Panc1 (cell line): ENCODE measurements around the gene SEMA5B. TPM values are rescaled to one million over a fixed set of nuclear protein-coding genes. Genes with fewer than 3 reads are reported as not detected.

Experiments used
- ATAC-seq: fragments of 200-7000 bp; cut with Tn5 transposase; 2 replicates; pipeline ENCODE4 v1.9.1; 2020; ENCODE audit warnings: mild to moderate bottlenecking, moderate library complexity
- BruUV-seq: library from RNA; stranded (reverse); fragments of 400-500 nt; replicated peaks from 2 replicates; lab custom pipeline; 2021; lab: Mats Ljungman, UMichigan
- CTCF ChIA-PET: fragments of 300-600 bp; sonication (Branson Sonifier 250); formaldehyde crosslinking; loops from one replicate; lab custom pipeline; 2022; ENCODE audit warnings: antibody characterized with exemption; lab: Charles Lee
- POLR2A ChIA-PET: fragments of 300-600 bp; sonication (Branson Sonifier 250); formaldehyde crosslinking; loops from one replicate; lab custom pipeline; 2022; ENCODE audit warnings: antibody characterized with exemption; lab: Charles Lee
- DNase-seq: peaks from one replicate; pipeline ENCODE4 v3.0.0-alpha.2; 2010; ENCODE audit warnings: low read depth, low spot score
- H3K27ac ChIP-seq: 2 replicates; pipeline ENCODE4 v1.5.1; 2011; ENCODE audit warnings: mild to moderate bottlenecking, low read length, inconsistent platforms
- H3K27me3 ChIP-seq: fragments of 200-500 bp; sonication (Bioruptor generic); 2 replicates; pipeline ENCODE4 v1.6.0; 2014; ENCODE audit warnings: low read length, inconsistent platforms; ENCODE audit not compliant: control insufficient read depth, insufficient read depth
- H3K36me3 ChIP-seq: fragments of 200-500 bp; sonication (Bioruptor generic); 2 replicates; pipeline ENCODE4 v1.5.1; 2014; ENCODE audit warnings: inconsistent platforms, mild to moderate bottlenecking, low read length, moderate library complexity; ENCODE audit not compliant: control insufficient read depth, insufficient read depth
- H3K4me1 ChIP-seq: 2 replicates; pipeline ENCODE4 v1.5.1; 2011; ENCODE audit warnings: inconsistent platforms, mild to moderate bottlenecking, low read length, moderate library complexity; ENCODE audit not compliant: control insufficient read depth, insufficient read depth
- H3K4me3 ChIP-seq, 2 experiments: 2 replicates each; pipeline ENCODE4 v1.5.1; 2011 to 2012; ENCODE audit warnings: low read depth in 2 of 2, low read length in 2 of 2, mild to moderate bottlenecking in 2 of 2, inconsistent platforms in 1 of 2, moderate library complexity in 1 of 2
- H3K9me3 ChIP-seq: fragments of 200-500 bp; sonication (Bioruptor generic); 2 replicates; pipeline ENCODE4 v1.5.1; 2014; ENCODE audit warnings: low read depth, mild to moderate bottlenecking, inconsistent platforms, low read length, moderate library complexity; ENCODE audit not compliant: control insufficient read depth, insufficient read depth
- CTCF ChIP-seq: fragments of 450-650 bp; IDR thresholded peaks from 2 replicates; pipeline ENCODE4 v1.5.1; 2017; ENCODE audit warnings: mild to moderate bottlenecking
- POLR2AphosphoS5 ChIP-seq: IDR thresholded peaks from 2 replicates; pipeline ENCODE4 v1.6.1; 2012; ENCODE audit warnings: mild to moderate bottlenecking, low read depth, low read length, moderate library complexity
- REST ChIP-seq, 2 experiments: IDR thresholded peaks; 2 replicates each; pipeline ENCODE4 v1.6.1; 2011 to 2012; ENCODE audit warnings: low read depth in 2 of 2, control low read depth in 1 of 2, low read length in 1 of 2, mild to moderate bottlenecking in 1 of 2, moderate library complexity in 1 of 2; ENCODE audit not compliant: insufficient read depth in 1 of 2
- SIN3A ChIP-seq: IDR thresholded peaks from 2 replicates; pipeline ENCODE4 v1.6.1; 2012; ENCODE audit warnings: low read depth, mild to moderate bottlenecking, low read length, moderate library complexity, borderline replicate concordance; ENCODE audit not compliant: insufficient read depth
- TCF7L2 ChIP-seq: IDR thresholded peaks from 2 replicates; pipeline ENCODE4 v1.6.1; 2011; ENCODE audit warnings: mild to moderate bottlenecking, low read depth, low read length, inconsistent platforms
- in situ Hi-C: cut with HindIII; loops from 2 replicates; pipeline ENCODE4 v1.10.0; 2016; ENCODE audit warnings: low sequenced_read_pairs, low pct_unique_long_range_greater_than_20kb
- intact Hi-C: fragments of 100-400 bp; cut with micrococcal nuclease; formaldehyde crosslinking; loops from one replicate; pipeline ENCODE4 v1.10.0; 2022; ENCODE audit not compliant: unreplicated experiment
- total RNA-seq: library from RNA; stranded (reverse); gene quantifications from one replicate; pipeline ENCODE4 v1.2.1, GENCODE V29; 2021; ENCODE audit not compliant: unreplicated experiment

The SEMA5B gene
- total RNA-seq, 1 experiment from 2014 or later = 1.2 TPM

DNA sequence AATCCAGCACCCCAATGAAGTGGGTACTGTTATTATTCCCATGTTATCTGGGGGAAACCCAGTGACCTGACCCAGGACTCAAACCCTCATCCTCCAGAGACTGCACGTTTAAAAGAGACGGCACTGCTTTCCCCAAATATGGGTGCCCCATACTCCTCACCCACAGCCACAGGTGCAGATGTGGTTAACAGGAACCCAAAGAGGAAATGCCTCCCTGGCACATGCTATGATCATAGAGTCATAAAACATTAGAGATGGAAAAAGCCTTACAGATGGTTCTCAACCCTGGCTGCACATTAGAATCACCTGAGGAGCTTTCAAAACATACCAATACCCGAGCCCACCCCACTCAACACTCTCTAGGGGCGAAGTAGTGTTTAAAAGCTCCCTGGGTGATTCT is 111.5 kb downstream of the SEMA5B start:
- TF ChIP-seq CTCF = no peak
- no peak for TF ChIP-seq REST (IDR thresholded peaks at IDR 0.05; ENCODE audit: insufficient read depth in 1 of 2, low read depth in 2 of 2, low read length in 1 of 2)
- TF ChIP-seq POLR2AphosphoS5 = no peak
- no peak for TF ChIP-seq SIN3A
- TF ChIP-seq TCF7L2 = no peak
- Histone ChIP-seq H3K9me3 (no peaks in the 10 kb centered on the region), H3K27ac (no peak overlapping the region), H3K4me1 (no peaks in the 10 kb centered on the region), H3K36me3 (no peaks in the 10 kb centered on the region), H3K4me3 (no peak overlapping the region), H3K27me3 (peaks cover 13% of the 10 kb centered on the region)
- no TSS peak for BruUV-seq
- in situ Hi-C loops (no loop called here), intact Hi-C loops (no loop called here)
- ATAC-seq = no peak
- no peak for DNase-seq
- ChIA-PET CTCF (no interaction called here), POLR2A (no interaction called here)

GRCh38 chr3:122915300-122916055 is 112.1 kb downstream of the SEMA5B start:
- in situ Hi-C loops = no loop called here
- ATAC-seq = no peak
- CTCF ChIA-PET = no interaction called here
- TF ChIP-seq TCF7L2 (no peak), POLR2AphosphoS5 (no peak), CTCF (no peak), REST (IDR thresholded peaks at IDR 0.05; ENCODE audit: insufficient read depth in 1 of 2, low read depth in 2 of 2, low read length in 1 of 2) (no peak), SIN3A (no peak)
- POLR2A ChIA-PET = interaction anchor here (0.6 kb wide), 1 partner anchor 215 kb away, joined by 3 read pairs; no protein-coding TSS in a partner anchor
- DNase-seq = no peak
- intact Hi-C loops = no loop called here
- no peak overlapping the region for H3K27ac ChIP-seq
- H3K9me3 ChIP-seq = no peaks in the 10 kb centered on the region
- peaks cover 10% of the 10 kb centered on the region for H3K27me3 ChIP-seq
- H3K4me1 ChIP-seq = no peaks in the 10 kb centered on the region
- H3K4me3 ChIP-seq = no peak overlapping the region
- H3K36me3 ChIP-seq = no peaks in the 10 kb centered on the region
- no TSS peak for BruUV-seq
